Uterus (tissue), 4 donors: ENCODE measurements around the gene OPRL1. TPM values are rescaled to one million over a fixed set of nuclear protein-coding genes. Genes with fewer than 3 reads are reported as not detected.

Experiments used
- DNase-seq, 2 donors: peaks; one replicate each; pipeline ENCODE4 v3.0.0-alpha.2; 2019 to 2020
- H3K27ac ChIP-seq, 2 donors: fragments of 200-600 bp; sonication (generic); 1 replicate in 1 of 2; 2 replicates in 1 of 2; pipeline ENCODE4 v1.5.1; 2016 to 2018
- H3K27me3 ChIP-seq, 2 donors: fragments of 200-600 bp; sonication (generic); one replicate each; pipeline ENCODE4 v1.5.1; 2018 to 2019; ENCODE audit warnings: control low read depth in 1 of 2
- H3K36me3 ChIP-seq, 2 donors: fragments of 200-600 bp; sonication (generic); one replicate each; pipeline ENCODE4 v1.5.1; 2019; ENCODE audit warnings: control low read depth in 1 of 2
- H3K4me1 ChIP-seq, 2 donors: fragments of 200-600 bp; sonication (generic); one replicate each; pipeline ENCODE4 v1.5.1; 2018 to 2019; ENCODE audit warnings: control low read depth in 1 of 2
- H3K4me3 ChIP-seq, 2 donors: fragments of 200-600 bp; sonication (generic); 1 replicate in 1 of 2; 2 replicates in 1 of 2; pipeline ENCODE4 v1.5.1; 2018 to 2019; ENCODE audit warnings: mild to moderate bottlenecking in 1 of 2
- H3K9me3 ChIP-seq, 2 donors: fragments of 200-600 bp; sonication (generic); one replicate each; pipeline ENCODE4 v1.5.1; 2019; ENCODE audit warnings: control low read depth in 1 of 2
- CTCF ChIP-seq, 4 experiments: fragments of 200-600 bp in 2 of 4; fragments of 450-650 bp in 2 of 4; sonication (generic) in 2 of 4; IDR thresholded peaks; one replicate each; pipeline ENCODE4 v1.5.1; 2016 to 2019; ENCODE audit warnings: antibody characterized with exemption in 4 of 4, mild to moderate bottlenecking in 2 of 4, moderate library complexity in 1 of 4
- POLR2A ChIP-seq, 2 donors: fragments of 450-650 bp; IDR thresholded peaks; one replicate each; pipeline ENCODE4 v1.6.1; 2016; ENCODE audit warnings: antibody characterized with exemption in 2 of 2, mild to moderate bottlenecking in 1 of 2, moderate library complexity in 1 of 2
- intact Hi-C: fragments of 100-400 bp; cut with DNase I; formaldehyde crosslinking; loops from one replicate; pipeline ENCODE4 v1.15.1; 2023; ENCODE audit warnings: low total_unique reads
- total RNA-seq, 4 donors: library from RNA; depleted of rRNA in 3 of 4; stranded (reverse); fragments of >200 nt in 3 of 4; gene quantifications; one replicate each; pipeline versions ENCODE4 v1.1.0 to v1.2.4, GENCODE V29; 2014 to 2023
- donor health status: DM: yes; HTN: yes; CAD: no.

OPRL1 gene
- total RNA-seq, 4 donors from 2014 or later = 0.51 to 1.9 (median 0.64) TPM; not detected in 1

DNA sequence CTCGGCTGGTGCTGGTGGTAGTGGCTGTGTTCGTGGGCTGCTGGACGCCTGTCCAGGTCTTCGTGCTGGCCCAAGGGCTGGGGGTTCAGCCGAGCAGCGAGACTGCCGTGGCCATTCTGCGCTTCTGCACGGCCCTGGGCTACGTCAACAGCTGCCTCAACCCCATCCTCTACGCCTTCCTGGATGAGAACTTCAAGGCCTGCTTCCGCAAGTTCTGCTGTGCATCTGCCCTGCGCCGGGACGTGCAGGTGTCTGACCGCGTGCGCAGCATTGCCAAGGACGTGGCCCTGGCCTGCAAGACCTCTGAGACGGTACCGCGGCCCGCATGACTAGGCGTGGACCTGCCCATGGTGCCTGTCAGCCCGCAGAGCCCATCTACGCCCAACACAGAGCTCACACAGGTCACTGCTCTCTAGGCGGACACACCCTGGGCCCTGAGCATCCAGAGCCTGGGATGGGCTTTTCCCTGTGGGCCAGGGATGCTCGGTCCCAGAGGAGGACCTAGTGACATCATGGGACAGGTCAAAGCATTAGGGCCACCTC lies 18.7 kb downstream of the OPRL1 start:
- peaks cover 4 to 15% of the 10 kb centered on the region in 2 donors for H3K27me3 ChIP-seq
- intact Hi-C loops = no loop called here
- H3K4me3 ChIP-seq = no peak overlapping the region
- TF ChIP-seq POLR2A (IDR thresholded peaks at IDR 0.05) (no peak), CTCF (IDR thresholded peaks at IDR 0.05) (no peak)
- no peaks in the 10 kb centered on the region for H3K36me3 ChIP-seq
- no peaks in the 10 kb centered on the region for H3K9me3 ChIP-seq
- no peak for DNase-seq
- H3K27ac ChIP-seq = no peak overlapping the region
- H3K4me1 ChIP-seq = peaks cover 0 to 6% of the 10 kb centered on the region in 2 donors

DNA sequence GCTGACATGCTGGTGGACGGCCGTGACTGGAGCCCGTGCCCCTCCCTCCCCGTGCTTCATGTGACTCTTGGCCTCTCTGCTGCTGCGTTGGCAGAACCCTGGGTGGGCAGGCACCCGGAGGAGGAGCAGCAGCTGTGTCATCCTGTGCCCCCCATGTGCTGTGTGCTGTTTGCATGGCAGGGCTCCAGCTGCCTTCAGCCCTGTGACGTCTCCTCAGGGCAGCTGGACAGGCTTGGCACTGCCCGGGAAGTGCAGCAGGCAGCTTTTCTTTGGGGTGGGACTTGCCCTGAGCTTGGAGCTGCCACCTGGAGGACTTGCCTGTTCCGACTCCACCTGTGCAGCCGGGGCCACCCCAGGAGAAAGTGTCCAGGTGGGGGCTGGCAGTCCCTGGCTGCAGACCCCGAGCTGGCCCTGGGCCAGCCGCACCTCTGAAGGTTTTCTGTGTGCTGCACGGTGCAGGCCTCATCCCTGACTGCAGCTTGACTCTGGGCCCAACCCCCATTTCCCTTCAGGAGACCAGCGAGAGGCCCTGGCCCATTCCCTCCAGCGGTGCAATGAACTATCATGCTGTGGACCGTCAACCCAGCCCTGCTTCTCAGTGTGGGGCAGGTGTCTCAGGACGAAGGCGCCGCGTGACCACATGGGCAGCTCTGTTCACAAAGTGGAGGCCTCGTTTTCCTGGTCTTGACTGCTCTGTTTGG lies 19.4 kb downstream of the OPRL1 start:
- Histone ChIP-seq H3K27me3 (peaks cover 4 to 15% of the 10 kb centered on the region in 2 donors), H3K4me1 (peaks cover 0 to 6% of the 10 kb centered on the region in 2 donors), H3K4me3 (no peak overlapping the region), H3K27ac (no peak overlapping the region), H3K36me3 (no peaks in the 10 kb centered on the region), H3K9me3 (no peaks in the 10 kb centered on the region)
- TF ChIP-seq POLR2A (IDR thresholded peaks at IDR 0.05) = no peak
- TF ChIP-seq CTCF (IDR thresholded peaks at IDR 0.05) = no peak
- intact Hi-C loops = no loop called here
- no peak for DNase-seq

DNA sequence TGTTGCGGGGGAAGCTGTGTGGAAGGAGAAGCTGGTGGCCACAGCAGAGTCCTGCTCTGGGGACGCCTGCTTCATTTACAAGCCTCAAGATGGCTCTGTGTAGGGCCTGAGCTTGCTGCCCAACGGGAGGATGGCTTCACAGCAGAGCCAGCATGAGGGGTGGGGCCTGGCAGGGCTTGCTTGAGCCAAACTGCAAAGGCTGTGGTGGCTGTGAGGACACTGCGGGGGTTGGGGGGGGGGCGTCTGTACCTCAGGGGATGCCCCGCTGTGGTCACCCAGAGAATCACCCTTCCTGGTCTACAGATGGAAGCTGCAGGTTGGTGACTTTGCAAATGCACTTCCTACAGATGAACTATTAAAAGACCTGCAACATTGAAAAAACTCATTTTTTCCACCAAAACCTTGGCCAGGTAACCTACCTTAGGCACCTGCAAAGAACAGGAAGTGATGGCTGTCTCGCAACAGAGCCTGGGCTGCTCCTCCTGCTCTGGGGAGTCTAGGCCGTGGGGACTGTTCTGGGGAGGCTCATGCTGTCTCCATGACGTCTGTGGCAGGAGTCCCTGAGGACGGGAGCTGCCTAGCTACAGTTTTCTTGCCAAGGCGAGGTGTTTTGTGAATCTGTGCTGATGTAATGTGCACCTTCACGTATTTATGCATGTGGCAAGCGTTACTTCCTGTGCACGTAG lies 20.1 kb downstream of the OPRL1 start:
- Histone ChIP-seq H3K9me3 (no peaks in the 10 kb centered on the region), H3K4me1 (peaks cover 0 to 6% of the 10 kb centered on the region in 2 donors), H3K36me3 (no peaks in the 10 kb centered on the region), H3K27ac (no peak overlapping the region), H3K4me3 (no peak overlapping the region), H3K27me3 (peaks cover 4 to 15% of the 10 kb centered on the region in 2 donors)
- no peak for DNase-seq
- intact Hi-C loops = no loop called here
- no peak for TF ChIP-seq POLR2A (IDR thresholded peaks at IDR 0.05)
- no peak for TF ChIP-seq CTCF (IDR thresholded peaks at IDR 0.05)

DNA sequence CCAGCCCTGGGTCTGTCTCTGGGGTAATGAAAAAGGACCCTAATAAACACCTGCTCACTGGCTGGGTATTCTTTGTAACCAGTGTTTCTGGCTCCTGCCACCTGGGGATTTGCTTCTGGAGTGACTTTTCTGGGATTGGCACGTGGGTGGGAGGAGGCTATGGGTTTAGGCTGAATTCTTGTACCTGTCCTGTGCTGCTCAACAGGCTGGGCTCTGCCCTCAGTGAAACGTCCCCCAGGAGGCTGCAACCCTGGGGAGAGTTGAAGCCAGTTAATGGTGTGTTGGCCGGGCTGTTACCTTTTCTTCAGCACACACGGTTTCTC lies 20.6 kb downstream of the OPRL1 start:
- intact Hi-C loops = no loop called here
- no peaks in the 10 kb centered on the region for H3K36me3 ChIP-seq
- H3K9me3 ChIP-seq = no peaks in the 10 kb centered on the region
- H3K27ac ChIP-seq = no peak overlapping the region
- TF ChIP-seq CTCF (IDR thresholded peaks at IDR 0.05) (no peak), POLR2A (IDR thresholded peaks at IDR 0.05) (no peak)
- H3K4me3 ChIP-seq = no peak overlapping the region
- peaks cover 4 to 15% of the 10 kb centered on the region in 2 donors for H3K27me3 ChIP-seq
- H3K4me1 ChIP-seq = peaks cover 0 to 6% of the 10 kb centered on the region in 2 donors
- DNase-seq = no peak
